HepG2 (cell line): ENCODE results near the gene AKR1E2. TPM values are rescaled to one million over a fixed set of nuclear protein-coding genes. Genes with fewer than 3 reads are reported as not detected.

ENCODE experiments used
- ATAC-seq: fragments of 200-7000 bp; cut with Tn5 transposase; 3 replicates; pipeline ENCODE4 v1.9.1; 2020; ENCODE audit warnings: mild to moderate bottlenecking, moderate library complexity
- BruUV-seq: library from RNA; stranded (reverse); fragments of 400-500 nt; replicated peaks from 2 replicates; lab custom pipeline; 2021; lab: Mats Ljungman, UMichigan
- CTCF ChIA-PET: fragments of 300-600 bp; formaldehyde crosslinking; extraction: SDS; loops from one replicate; lab custom pipeline; 2021; ENCODE audit warnings: low total read pairs, inconsistent platforms, low intra/inter-chr PET ratio; lab: Yijun Ruan, JAX
- POLR2A ChIA-PET: fragments of 350-600 bp; sonication (Branson Sonifier 250); formaldehyde crosslinking; loops from one replicate; lab custom pipeline; 2020; ENCODE audit warnings: antibody characterized with exemption, inconsistent platforms; lab: Yijun Ruan, JAX
- DNase-seq: peaks from one replicate; pipeline ENCODE4 v3.0.0-alpha.2; 2015; ENCODE audit warnings: low spot score
- FAIRE-seq: peaks from 3 replicates; lab custom pipeline; 2011; peaks lifted over from hg19 to GRCh38; lab: Jason Lieb, UNC
- H2AFZ ChIP-seq: one replicate; pipeline ENCODE4 v1.6.1; 2011; ENCODE audit warnings: low read length, inconsistent platforms
- H3K27ac ChIP-seq: fragments of 300-600 bp; 3 replicates; pipeline ENCODE4 v1.8.0; 2011; ENCODE audit warnings: mixed run types, mild to moderate bottlenecking, mixed read lengths, low read length, inconsistent platforms; ENCODE audit not compliant: insufficient read depth; ENCODE audit errors: extremely low read length
- H3K27me3 ChIP-seq, 2 experiments: fragments of 200-600 bp in 1 of 2; 2 replicates in 1 of 2; 3 replicates in 1 of 2; pipeline versions ENCODE4 v1.6.0 to v1.8.0; 2011; ENCODE audit warnings: low read length in 2 of 2, mild to moderate bottlenecking in 2 of 2, moderate library complexity in 2 of 2, inconsistent platforms in 1 of 2; ENCODE audit not compliant: insufficient read depth in 2 of 2, control insufficient read depth in 1 of 2
- H3K36me3 ChIP-seq, 2 experiments: fragments of 200-600 bp in 1 of 2; replicated peaks in 1 of 2; 2 replicates in 1 of 2; 3 replicates in 1 of 2; pipeline versions ENCODE4 v1.5.1 to v1.8.0; 2011; ENCODE audit warnings: low read length in 2 of 2, inconsistent platforms in 1 of 2; ENCODE audit not compliant: insufficient read depth in 2 of 2, control insufficient read depth in 1 of 2
- H3K4me1 ChIP-seq: 2 replicates; pipeline ENCODE4 v1.5.1; 2012; ENCODE audit warnings: low read length, inconsistent platforms; ENCODE audit not compliant: insufficient read depth
- H3K4me2 ChIP-seq: 2 replicates; pipeline ENCODE4 v1.6.0; 2011; ENCODE audit warnings: low read depth, low read length, inconsistent platforms
- H3K4me3 ChIP-seq, 3 experiments: fragments of 200-600 bp in 1 of 3; sonication (generic), shearing (Covaris generic) in 1 of 3; replicated peaks in 1 of 3; 2 replicates each; pipeline ENCODE4 v1.5.1; 2011 to 2016; ENCODE audit warnings: low read length in 3 of 3, inconsistent platforms in 2 of 3, low read depth in 2 of 3, mild to moderate bottlenecking in 2 of 3, control low read depth in 1 of 3, mixed read lengths in 1 of 3; ENCODE audit not compliant: insufficient read depth in 1 of 3
- H3K79me2 ChIP-seq: one replicate; pipeline ENCODE4 v1.6.1; 2011; ENCODE audit warnings: low read length, inconsistent platforms; ENCODE audit not compliant: insufficient read depth
- H3K9ac ChIP-seq: 2 replicates; pipeline ENCODE4 v1.6.0; 2011; ENCODE audit warnings: mild to moderate bottlenecking, low read depth, low read length, inconsistent platforms; ENCODE audit not compliant: insufficient read depth
- H3K9me3 ChIP-seq: 2 replicates; pipeline ENCODE4 v1.5.1; 2012; ENCODE audit warnings: mild to moderate bottlenecking, low read length
- H4K20me1 ChIP-seq: 2 replicates; pipeline ENCODE4 v1.6.0; 2011; ENCODE audit warnings: inconsistent platforms, mild to moderate bottlenecking, low read length, moderate library complexity; ENCODE audit not compliant: insufficient read depth
- CENPX ChIP-seq: sonication (generic); formaldehyde crosslinking; IDR thresholded peaks from 2 replicates; pipeline ENCODE4 v1.9.0; 2021; ENCODE audit warnings: mild to moderate bottlenecking, missing genetic modification reagents, moderate library complexity
- EHMT2 ChIP-seq: fragments of 200-600 bp; sonication (generic); IDR thresholded peaks from 2 replicates; pipeline ENCODE4 v1.7.0; 2017; ENCODE audit warnings: antibody characterized with exemption, low read depth, low read length, borderline replicate concordance
- HDAC2 ChIP-seq: sonication (generic); formaldehyde crosslinking; IDR thresholded peaks from 2 replicates; pipeline ENCODE4 v1.4.0; 2020; ENCODE audit warnings: missing genetic modification reagents
- HINFP ChIP-seq: sonication (generic); formaldehyde crosslinking; IDR thresholded peaks from 2 replicates; pipeline ENCODE4 v1.4.0; 2020; ENCODE audit warnings: low read depth, mild to moderate bottlenecking, missing genetic modification reagents
- JARID2 ChIP-seq: sonication (generic); formaldehyde crosslinking; IDR thresholded peaks from 2 replicates; pipeline ENCODE4 v1.8.1; 2023; ENCODE audit warnings: missing genetic modification reagents, inconsistent platforms; ENCODE audit not compliant: insufficient replicate concordance
- LCORL ChIP-seq, 2 experiments: fragments of 450-650 bp in 1 of 2; sonication (generic) in 1 of 2; formaldehyde crosslinking in 1 of 2; IDR thresholded peaks; 2 replicates each; pipeline versions ENCODE4 v1.5.0 to v1.6.1; 2017 to 2020; ENCODE audit warnings: antibody characterized with exemption in 1 of 2, missing genetic modification reagents in 1 of 2
- RARG ChIP-seq: sonication (generic); formaldehyde crosslinking; IDR thresholded peaks from 2 replicates; pipeline ENCODE4 v1.4.0; 2020; ENCODE audit warnings: low read depth, mild to moderate bottlenecking, missing genetic modification reagents
- SKIL ChIP-seq: sonication (generic); formaldehyde crosslinking; IDR thresholded peaks from 2 replicates; pipeline ENCODE4 v1.8.0; 2022; ENCODE audit warnings: missing genetic modification reagents, mild to moderate bottlenecking, moderate library complexity, borderline replicate concordance
- SP4 ChIP-seq: sonication (generic); formaldehyde crosslinking; IDR thresholded peaks from 2 replicates; pipeline ENCODE4 v1.8.1; 2023; ENCODE audit warnings: mild to moderate bottlenecking, missing genetic modification reagents
- SRSF9 ChIP-seq: fragments of 200-400 bp; formaldehyde crosslinking; IDR thresholded peaks from 2 replicates; pipeline ENCODE4 v1.6.1; 2018; ENCODE audit warnings: borderline replicate concordance, mild to moderate bottlenecking, low read depth, low read length; ENCODE audit not compliant: insufficient read depth, poor library complexity, severe bottlenecking
- TARDBP ChIP-seq: sonication (generic); formaldehyde crosslinking; IDR thresholded peaks from 2 replicates; pipeline ENCODE4 v1.8.0; 2022; ENCODE audit warnings: mild to moderate bottlenecking, missing genetic modification reagents
- TBX3 ChIP-seq: fragments of 450-650 bp; IDR thresholded peaks from 2 replicates; pipeline ENCODE4 v1.6.1; 2017; ENCODE audit warnings: antibody characterized with exemption, mild to moderate bottlenecking, inconsistent platforms, borderline replicate concordance
- ZFAT ChIP-seq: sonication (generic); formaldehyde crosslinking; conservative IDR thresholded peaks from 2 replicates; pipeline ENCODE4 v1.8.1; 2023; ENCODE audit warnings: missing genetic modification reagents, inconsistent platforms
- ZNF24 ChIP-seq: fragments of 450-650 bp; IDR thresholded peaks from 2 replicates; pipeline ENCODE4 v1.6.1; 2017; ENCODE audit warnings: antibody characterized with exemption, mild to moderate bottlenecking
- ZNF33B ChIP-seq: sonication (generic); formaldehyde crosslinking; IDR thresholded peaks from 2 replicates; pipeline ENCODE4 v1.5.1; 2020; ENCODE audit warnings: mild to moderate bottlenecking, missing genetic modification reagents
- ZNF451 ChIP-seq: sonication (generic); formaldehyde crosslinking; IDR thresholded peaks from 2 replicates; pipeline ENCODE4 v1.5.0; 2020; ENCODE audit warnings: mild to moderate bottlenecking, missing genetic modification reagents
- ZNF503 ChIP-seq: sonication (generic); formaldehyde crosslinking; IDR thresholded peaks from 2 replicates; pipeline ENCODE4 v1.4.0; 2020; ENCODE audit warnings: missing genetic modification reagents
- WGBS: methylation state at CpG from one replicate; pipeline ENCODE4 v1.1.6; 2017; ENCODE audit warnings: low lambda C conversion rate; 5-methylcytosine and 5-hydroxymethylcytosine counted together
- in situ Hi-C: cut with HindIII; loops from 2 replicates; pipeline ENCODE4 v1.10.0; 2017; ENCODE audit warnings: low pct_unique_long_range_greater_than_20kb; ENCODE audit not compliant: extremely low pct_ligation_motif_present
- intact Hi-C: fragments of 100-400 bp; cut with micrococcal nuclease; formaldehyde crosslinking; loops from one replicate; pipeline ENCODE4 v1.10.0; 2022; ENCODE audit not compliant: unreplicated experiment
- polyA plus RNA-seq, 8 experiments: library from polyadenylated mRNA; depleted of rRNA in 3 of 8; stranded (reverse) in 7 of 8; unstranded in 1 of 8; fragments of >200 nt; fragmentation: Illumina TruSeq in 4 of 8; extraction: Trizol in 4 of 8; gene quantifications; 2 replicates each; pipeline versions ENCODE4 v1.2.1 to v1.2.3, GENCODE V29; 2011 to 2016; ENCODE audit warnings: low read depth in 4 of 8, missing spikeins in 1 of 8, mixed read lengths in 1 of 8; ENCODE audit not compliant: insufficient read depth in 1 of 8
- total RNA-seq, 5 experiments: library from RNA; depleted of rRNA; stranded (reverse); fragments of >200 nt; fragmentation: Illumina TruSeq; extraction: Trizol; gene quantifications; 2 replicates each; pipeline ENCODE4 v1.2.3, GENCODE V29; 2016; ENCODE audit warnings: low read depth in 1 of 5

The AKR1E2 gene
- total and polyA plus RNA-seq, 2 of the 13 experiments (the other 11 are each of a cell fraction or from before 2014, with no cell fraction given), result not detected

GRCh38 chr10:4850397-4850796 lies 24.4 kb downstream of the AKR1E2 start (continued):
- TF ChIP-seq SP4 (CRISPR knock-in tag), result no peak
- no peak for TF ChIP-seq JARID2 (CRISPR knock-in tag)
- TF ChIP-seq TARDBP (CRISPR knock-in tag), result no peak
- TF ChIP-seq LCORL (IDR thresholded peaks at IDR 0.05), result no peak
- no peak for TF ChIP-seq LCORL (CRISPR knock-in tag; IDR thresholded peaks at IDR 0.05)
- TF ChIP-seq HINFP (CRISPR knock-in tag), result no peak
- TF ChIP-seq, all 625 proteins: peak for 0

- Histone ChIP-seq H3K4me1 (peaks cover 35% of the 10 kb centered on the region), H2AFZ (no peak overlapping the region), H3K27ac (no peak overlapping the region), H3K9ac (no peak overlapping the region), H3K27me3 (no peaks in the 10 kb centered on the region)
- POLR2A ChIA-PET, result interaction anchor here (3.0 to 5.1 kb wide), 2 partner anchors 96 to 131 kb away, joined by 15 to 26 read pairs; no protein-coding TSS in a partner anchor
- TF ChIP-seq HDAC2 (CRISPR knock-in tag) (no peak), TBX3 (no peak), CENPX (CRISPR knock-in tag) (no peak), ZNF503 (CRISPR knock-in tag) (no peak), ZNF451 (CRISPR knock-in tag) (no peak), RARG (CRISPR knock-in tag) (no peak), ZFAT (no peak), SRSF9 (no peak), SKIL (CRISPR knock-in tag) (no peak), ZNF24 (no peak), EHMT2 (no peak), ZNF33B (no peak)
- TF ChIP-seq, all 625 proteins: peak for 0
- no TSS peak for BruUV-seq
- no peaks in the 10 kb centered on the region for H3K9me3 ChIP-seq
- H3K4me3 ChIP-seq, result no peak overlapping the region
- no peak for DNase-seq
- H3K36me3 ChIP-seq, result no peaks in the 10 kb centered on the region
- H4K20me1 ChIP-seq, result no peaks in the 10 kb centered on the region
- intact Hi-C loops (no loop called here), in situ Hi-C loops (no loop called here)
- CTCF ChIA-PET, result interaction anchor here (5.5 kb wide), 1 partner anchor 132 kb away, joined by 89 read pairs; no protein-coding TSS in a partner anchor
- H3K79me2 ChIP-seq, result no peaks in the 10 kb centered on the region
- 97% methylated on average over 5 of the region's 5 CpGs for WGBS
- no peak for FAIRE-seq
- ATAC-seq, result no peak
- no peak overlapping the region for H3K4me2 ChIP-seq
Measured at GRCh38 chr10:4851176-4851575, 25.2 kb downstream of the AKR1E2 start.
